ENCODE data around the gene B4GALNT4. TPM values are rescaled to one million over a fixed set of nuclear protein-coding genes. Genes with fewer than 3 reads are reported as not detected.

The B4GALNT4 gene
- total and polyA plus RNA-seq, 2 of the 4 experiments (the other 2 are of a cell fraction): 5.2 to 38.6 TPM

DNA sequence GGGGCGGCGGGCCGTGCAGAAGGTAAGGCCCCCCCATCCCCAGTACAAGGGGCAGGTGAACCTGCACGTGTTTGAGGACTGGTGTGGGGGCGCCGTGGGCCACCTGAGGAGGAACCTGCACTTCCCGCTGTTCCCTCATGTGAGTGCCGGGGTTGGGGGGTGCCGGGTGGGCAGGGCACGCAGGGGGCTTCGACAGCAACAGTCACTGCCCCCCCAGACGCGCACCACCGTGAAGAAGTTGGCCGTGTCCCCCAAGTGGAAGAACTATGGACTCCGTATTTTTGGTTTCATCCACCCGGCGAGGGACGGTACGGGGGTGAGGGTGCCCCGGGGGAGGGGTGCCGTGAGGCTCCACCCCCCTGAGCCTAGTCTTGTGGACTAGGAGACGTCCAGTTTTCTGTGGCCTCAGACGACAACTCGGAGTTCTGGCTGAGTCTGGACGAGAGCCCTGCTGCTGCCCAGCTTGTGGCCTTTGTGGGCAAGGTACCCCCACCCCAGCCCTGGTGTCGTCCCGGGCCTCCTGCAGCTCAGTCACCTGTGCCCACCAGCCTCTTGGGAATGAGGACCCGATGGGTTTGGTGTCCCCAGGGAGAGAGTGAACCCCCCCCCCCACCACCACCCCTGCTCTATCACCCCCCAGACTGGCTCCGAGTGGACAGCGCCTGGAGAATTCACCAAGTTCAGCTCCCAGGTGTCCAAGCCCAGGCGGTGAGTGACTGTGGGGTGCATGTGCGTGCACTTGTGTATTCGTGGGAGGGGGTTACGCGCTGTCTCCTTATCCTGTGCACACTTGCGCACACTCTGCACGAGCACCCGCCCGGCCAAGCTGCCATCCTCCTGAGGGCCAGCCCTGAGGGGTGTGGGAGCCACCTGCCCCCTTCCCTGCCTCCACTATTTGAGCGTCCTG is 3.8 kb downstream of the B4GALNT4 start:
- H2BK5ac ChIP-seq (ENCODE audit: low read depth, low read length, poor library complexity, severe bottlenecking): no peak overlapping the region
- CTCF ChIA-PET: no interaction called here
- no peak overlapping the region for H3K14ac ChIP-seq (replicated peaks; ENCODE audit: low read depth, low read length)
- peaks cover 40% of the 10 kb centered on the region for H3K36me3 ChIP-seq (ENCODE audit: control insufficient read depth, insufficient read depth, low read length)
- no peak for ATAC-seq (ENCODE audit: low read depth)
- no peak overlapping the region for H2AK9ac ChIP-seq (replicated peaks; ENCODE audit: low read depth, low read length, poor library complexity)
- dilution Hi-C loops (cut with HindIII; ENCODE audit: low sequenced_read_pairs, unreplicated experiment) (no loop called here), intact Hi-C loops (cut with micrococcal nuclease) (no loop called here), in situ Hi-C loops (cut with MboI; ENCODE audit: low sequenced_read_pairs) (no loop called here)
- H3K18ac ChIP-seq (ENCODE audit: low read depth, low read length): no peak overlapping the region
- H3K4me1 ChIP-seq (ENCODE audit: control insufficient read depth, insufficient read depth, low read length): peaks cover 7% of the 10 kb centered on the region
- no peaks in the 10 kb centered on the region for H3K9me3 ChIP-seq (ENCODE audit: control insufficient read depth, insufficient read depth, low read length)
- no peak overlapping the region for H3K56ac ChIP-seq (ENCODE audit: extremely low read depth, insufficient read depth, low read length)
- BruUV-seq (replicated peaks): no TSS peak
- H2BK15ac ChIP-seq (ENCODE audit: low read depth, low read length): no peak overlapping the region
- peaks cover 13% of the 10 kb centered on the region; the same call in 1 of the 2 replicates for H4K20me1 ChIP-seq (ENCODE audit: insufficient read depth, low read length)
- no peak overlapping the region for H4K91ac ChIP-seq (ENCODE audit: insufficient read depth, low read depth, low read length)
- DNase-seq: no peak
- H2AFZ ChIP-seq (replicated peaks; ENCODE audit: low read length, poor library complexity): no peak overlapping the region
- H3K79me1 ChIP-seq (ENCODE audit: low read depth in 1 of 2, low read length in 2 of 2): 0 out of 4 replicates have a peak, but pooled peaks cover 0 to 2% of the 10 kb centered on the region in 2 experiments
- H3K4me3 ChIP-seq (ENCODE audit: insufficient read depth, low read depth, low read length): no peak overlapping the region
- 97% methylated on average over 18 of the region's 41 CpGs; no CpG with 5 or more reads in 1 of the 2 experiments for WGBS, 2 experiments (ENCODE audit: extremely low coverage in 2 of 2, insufficient read length in 1 of 2)
- POLR2A ChIA-PET (ENCODE audit: unreplicated experiment): no interaction called here
- no peak overlapping the region for H3K4ac ChIP-seq (ENCODE audit: low read depth, low read length)
- no peak overlapping the region for H2AK5ac ChIP-seq (ENCODE audit: low read depth, low read length)
- H3K27ac ChIP-seq (ENCODE audit: insufficient read depth, low read length): no peak overlapping the region
- H4K8ac ChIP-seq (ENCODE audit: low read depth in 2 of 2, low read length in 2 of 2): no peak overlapping the region
- H3K23ac ChIP-seq (ENCODE audit: low read depth, low read length): no peak overlapping the region
- no peak overlapping the region for H3K9ac ChIP-seq (ENCODE audit: low read depth, low read length)
- no peak overlapping the region for H3K4me2 ChIP-seq (ENCODE audit: low read depth, low read length)
- no peak overlapping the region for H2BK120ac ChIP-seq (ENCODE audit: low read depth, low read length)
- no peak overlapping the region for H4K5ac ChIP-seq (ENCODE audit: low read depth, low read length)
- no peak overlapping the region for H2BK20ac ChIP-seq (ENCODE audit: low read depth, low read length)
- H3K27me3 ChIP-seq (ENCODE audit: control insufficient read depth, insufficient read depth, low read length): no peaks in the 10 kb centered on the region
- no peaks in the 10 kb centered on the region for H3K9me1 ChIP-seq (ENCODE audit: insufficient read depth, low read length)
- TF ChIP-seq CEBPB (IDR thresholded peaks at IDR 0.05; ENCODE audit: low read depth, low read length) (no peak), USF2 (IDR thresholded peaks at IDR 0.05; ENCODE audit: low read depth, low read length) (no peak), RFX5 (IDR thresholded peaks at IDR 0.05; ENCODE audit: low read depth, low read length) (no peak), MAZ (IDR thresholded peaks at IDR 0.05; ENCODE audit: borderline replicate concordance, low read depth, low read length) (no peak), CHD1 (IDR thresholded peaks at IDR 0.05; ENCODE audit: low read depth, low read length) (no peak), BHLHE40 (IDR thresholded peaks at IDR 0.05; ENCODE audit: low read depth, low read length) (no peak), NFE2L2 (IDR thresholded peaks at IDR 0.05; ENCODE audit: low read depth, low read length) (no peak), SMC3 (IDR thresholded peaks at IDR 0.05; ENCODE audit: low read depth, low read length) (no peak), POLR2A (IDR thresholded peaks at IDR 0.05; ENCODE audit: low read depth, low read length) (no peak), MXI1 (IDR thresholded peaks at IDR 0.05; ENCODE audit: borderline replicate concordance, low read depth, low read length) (no peak), MAFK (IDR thresholded peaks at IDR 0.05; ENCODE audit: low read depth, low read length) (no peak), RAD21 (IDR thresholded peaks at IDR 0.05; ENCODE audit: low read length) (no peak), FOS (IDR thresholded peaks at IDR 0.05; ENCODE audit: low read depth, low read length) (no peak)
- TF ChIP-seq, protein P1, sequence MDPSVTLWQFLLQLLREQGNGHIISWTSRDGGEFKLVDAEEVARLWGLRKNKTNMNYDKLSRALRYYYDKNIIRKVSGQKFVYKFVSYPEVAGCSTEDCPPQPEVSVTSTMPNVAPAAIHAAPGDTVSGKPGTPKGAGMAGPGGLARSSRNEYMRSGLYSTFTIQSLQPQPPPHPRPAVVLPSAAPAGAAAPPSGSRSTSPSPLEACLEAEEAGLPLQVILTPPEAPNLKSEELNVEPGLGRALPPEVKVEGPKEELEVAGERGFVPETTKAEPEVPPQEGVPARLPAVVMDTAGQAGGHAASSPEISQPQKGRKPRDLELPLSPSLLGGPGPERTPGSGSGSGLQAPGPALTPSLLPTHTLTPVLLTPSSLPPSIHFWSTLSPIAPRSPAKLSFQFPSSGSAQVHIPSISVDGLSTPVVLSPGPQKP (IDR thresholded peaks at IDR 0.05; ENCODE audit: borderline replicate concordance, low read depth, low read length): no peak
- TF ChIP-seq, protein P2, sequence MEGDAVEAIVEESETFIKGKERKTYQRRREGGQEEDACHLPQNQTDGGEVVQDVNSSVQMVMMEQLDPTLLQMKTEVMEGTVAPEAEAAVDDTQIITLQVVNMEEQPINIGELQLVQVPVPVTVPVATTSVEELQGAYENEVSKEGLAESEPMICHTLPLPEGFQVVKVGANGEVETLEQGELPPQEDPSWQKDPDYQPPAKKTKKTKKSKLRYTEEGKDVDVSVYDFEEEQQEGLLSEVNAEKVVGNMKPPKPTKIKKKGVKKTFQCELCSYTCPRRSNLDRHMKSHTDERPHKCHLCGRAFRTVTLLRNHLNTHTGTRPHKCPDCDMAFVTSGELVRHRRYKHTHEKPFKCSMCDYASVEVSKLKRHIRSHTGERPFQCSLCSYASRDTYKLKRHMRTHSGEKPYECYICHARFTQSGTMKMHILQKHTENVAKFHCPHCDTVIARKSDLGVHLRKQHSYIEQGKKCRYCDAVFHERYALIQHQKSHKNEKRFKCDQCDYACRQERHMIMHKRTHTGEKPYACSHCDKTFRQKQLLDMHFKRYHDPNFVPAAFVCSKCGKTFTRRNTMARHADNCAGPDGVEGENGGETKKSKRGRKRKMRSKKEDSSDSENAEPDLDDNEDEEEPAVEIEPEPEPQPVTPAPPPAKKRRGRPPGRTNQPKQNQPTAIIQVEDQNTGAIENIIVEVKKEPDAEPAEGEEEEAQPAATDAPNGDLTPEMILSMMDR (conservative IDR thresholded peaks at IDR 0.05; ENCODE audit: low read depth, low read length): no peak
